ENCODE data around the gene LHFPL3. TPM values are rescaled to one million over a fixed set of nuclear protein-coding genes. Genes with fewer than 3 reads are reported as not detected.
"Not testable (repeated sequence)": the region's sequence is repeated elsewhere in the genome, so short reads cannot be mapped to it uniquely, and the experiment has no call there.

The LHFPL3 gene
- total RNA-seq, 1 donor from 2014 or later, result not detected

DNA sequence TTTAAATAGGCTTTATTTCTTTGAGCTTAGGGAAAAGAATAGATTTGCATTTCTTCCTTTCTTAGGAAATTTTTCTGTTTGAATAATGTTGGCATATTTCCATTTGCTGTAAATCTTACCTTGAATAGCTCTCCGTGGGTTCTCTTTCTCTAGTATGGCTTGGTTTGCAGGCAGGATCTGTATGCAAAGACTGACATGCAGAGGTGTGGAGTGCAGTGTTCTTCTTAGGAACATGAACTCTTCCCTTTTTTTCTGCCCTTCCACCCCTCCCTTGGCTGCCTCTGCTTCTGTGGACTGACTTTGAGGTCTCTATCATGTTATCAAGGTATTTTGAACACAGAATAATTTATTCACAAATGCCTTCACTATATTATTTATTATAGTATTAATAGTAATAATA, 222.8 kb downstream of the LHFPL3 start:
- Histone ChIP-seq H3K4me1 (ENCODE audit: control insufficient read depth in 3 of 3, insufficient read depth in 3 of 3, low read length in 3 of 3) (no peaks in the 10 kb centered on the region), H3K27me3 (ENCODE audit: control insufficient read depth in 3 of 3, insufficient read depth in 3 of 3, low read length in 3 of 3) (no peaks in the 10 kb centered on the region), H3K4me3 (ENCODE audit: low read length in 3 of 3) (no peak overlapping the region), H3K36me3 (ENCODE audit: control insufficient read depth in 3 of 3, insufficient read depth in 3 of 3, low read length in 3 of 3) (no peaks in the 10 kb centered on the region), H3K27ac (ENCODE audit: low read depth, low read length) (no peak overlapping the region), H3K9me3 (ENCODE audit: control insufficient read depth in 3 of 3, low read length in 3 of 3) (no peaks in the 10 kb centered on the region), H3K9ac (ENCODE audit: low read depth in 1 of 3, low read length in 3 of 3) (no peak overlapping the region)

DNA sequence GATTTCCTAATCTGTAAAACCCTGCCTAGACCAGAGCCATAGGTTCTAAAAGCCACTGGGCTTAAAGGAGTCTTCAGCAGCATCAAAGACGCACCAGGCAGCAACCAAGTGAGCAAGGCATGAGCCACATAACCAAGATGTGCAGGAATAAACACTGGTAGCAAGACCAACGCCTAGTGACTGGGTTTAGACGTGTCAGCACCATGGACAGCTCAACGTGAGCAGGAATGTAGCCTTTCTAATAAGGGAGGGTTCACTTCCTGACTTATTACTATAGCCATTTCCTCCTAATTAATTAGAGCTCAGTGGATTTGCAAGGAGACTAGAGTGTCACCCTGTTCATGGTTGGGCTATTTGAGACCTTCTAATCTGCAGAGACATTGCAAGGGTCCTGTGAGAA, 223.7 kb downstream of the LHFPL3 start:
- H3K27me3 ChIP-seq (ENCODE audit: control insufficient read depth in 3 of 3, insufficient read depth in 3 of 3, low read length in 3 of 3), result no peaks in the 10 kb centered on the region
- H3K9me3 ChIP-seq (ENCODE audit: control insufficient read depth in 3 of 3, low read length in 3 of 3), result no peaks in the 10 kb centered on the region
- H3K4me1 ChIP-seq (ENCODE audit: control insufficient read depth in 3 of 3, insufficient read depth in 3 of 3, low read length in 3 of 3), result no peaks in the 10 kb centered on the region

DNA sequence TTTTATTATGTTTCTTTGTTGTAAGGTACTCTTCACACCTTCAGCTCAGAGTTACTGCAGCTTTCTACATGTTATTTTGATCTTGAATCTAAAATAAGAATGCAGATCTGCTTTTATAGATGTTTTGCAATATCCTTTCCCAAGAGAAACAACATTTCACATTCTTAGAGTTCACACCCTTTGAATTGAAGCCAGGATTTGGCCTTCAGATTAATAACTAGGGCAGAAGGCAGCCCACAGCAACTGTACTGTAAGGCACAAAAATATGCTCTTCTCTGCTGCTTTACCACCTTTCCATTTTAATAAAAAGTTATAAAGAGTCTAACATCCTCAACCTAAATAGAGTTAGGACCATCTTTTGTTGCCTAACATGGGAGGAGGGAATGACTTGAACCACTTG, 224.7 kb downstream of the LHFPL3 start:
- Histone ChIP-seq H3K9me3 (ENCODE audit: control insufficient read depth in 3 of 3, low read length in 3 of 3) (no peaks in the 10 kb centered on the region), H3K27me3 (ENCODE audit: control insufficient read depth in 3 of 3, insufficient read depth in 3 of 3, low read length in 3 of 3) (no peaks in the 10 kb centered on the region), H3K36me3 (ENCODE audit: control insufficient read depth in 3 of 3, insufficient read depth in 3 of 3, low read length in 3 of 3) (no peaks in the 10 kb centered on the region), H3K4me3 (ENCODE audit: low read length in 3 of 3) (no peak overlapping the region), H3K9ac (ENCODE audit: low read depth in 1 of 3, low read length in 3 of 3) (no peak overlapping the region), H3K4me1 (ENCODE audit: control insufficient read depth in 3 of 3, insufficient read depth in 3 of 3, low read length in 3 of 3) (no peaks in the 10 kb centered on the region), H3K27ac (ENCODE audit: low read depth, low read length) (no peak overlapping the region)

More for the DNA sequence above, 223.7 kb downstream of the LHFPL3 start:
- Histone ChIP-seq H3K36me3 (ENCODE audit: control insufficient read depth in 3 of 3, insufficient read depth in 3 of 3, low read length in 3 of 3) (no peaks in the 10 kb centered on the region), H3K27ac (ENCODE audit: low read depth, low read length) (no peak overlapping the region), H3K4me3 (ENCODE audit: low read length in 3 of 3) (no peak overlapping the region), H3K9ac (ENCODE audit: low read depth in 1 of 3, low read length in 3 of 3) (no peak overlapping the region)

DNA sequence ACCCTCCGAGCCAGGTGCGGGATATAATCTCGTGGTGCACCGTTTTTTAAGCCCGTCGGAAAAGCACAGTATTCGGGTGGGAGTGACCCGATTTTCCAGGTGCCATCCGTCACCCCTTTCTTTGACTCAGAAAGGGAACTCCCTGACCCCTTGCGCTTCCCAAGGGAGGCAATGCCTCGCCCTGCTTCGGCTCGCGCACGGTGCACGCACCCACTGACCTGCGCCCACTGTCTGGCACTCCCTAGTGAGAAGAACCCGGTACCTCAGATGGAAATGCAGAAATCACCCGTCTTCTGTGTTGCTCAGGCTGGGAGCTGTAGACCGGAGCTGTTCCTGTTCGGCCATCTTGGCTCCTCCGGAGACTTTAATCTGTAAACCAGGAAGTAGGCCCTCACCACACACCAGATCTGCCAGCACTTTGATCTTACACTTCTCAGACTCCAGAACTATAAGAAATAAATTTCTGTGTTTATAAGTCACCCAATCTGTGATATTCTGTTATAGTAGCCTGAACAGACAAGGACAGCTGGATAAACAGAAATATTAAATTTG, 235.0 kb downstream of the LHFPL3 start:
- not testable (repeated sequence) for H3K4me3 ChIP-seq (ENCODE audit: low read length in 3 of 3); H3K27me3 ChIP-seq (ENCODE audit: control insufficient read depth in 3 of 3, insufficient read depth in 3 of 3, low read length in 3 of 3)

DNA sequence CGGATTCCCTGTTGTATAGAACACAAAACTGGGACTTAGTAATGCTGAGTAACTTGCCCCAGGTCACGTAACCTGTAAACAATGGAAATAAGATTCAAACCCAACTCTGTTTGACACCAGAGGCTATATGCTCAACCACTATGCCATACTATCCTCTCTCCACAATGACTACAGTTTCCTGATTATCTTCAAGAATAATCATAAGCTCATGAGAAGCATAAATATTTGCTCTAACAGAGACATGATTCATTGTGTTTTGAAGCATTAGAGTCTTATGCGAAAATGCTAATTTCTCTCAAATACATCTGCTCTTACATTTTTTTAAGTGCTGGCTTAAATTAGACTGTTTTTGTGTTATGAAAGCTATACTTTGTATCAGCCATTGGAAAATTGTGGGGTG, 241.3 kb downstream of the LHFPL3 start:
- Histone ChIP-seq H3K36me3 (ENCODE audit: control insufficient read depth in 3 of 3, insufficient read depth in 3 of 3, low read length in 3 of 3) (no peaks in the 10 kb centered on the region), H3K27me3 (ENCODE audit: control insufficient read depth in 3 of 3, insufficient read depth in 3 of 3, low read length in 3 of 3) (no peaks in the 10 kb centered on the region), H3K27ac (ENCODE audit: low read depth, low read length) (no peak overlapping the region), H3K4me1 (ENCODE audit: control insufficient read depth in 3 of 3, insufficient read depth in 3 of 3, low read length in 3 of 3) (no peaks in the 10 kb centered on the region), H3K4me3 (ENCODE audit: low read length in 3 of 3) (no peak overlapping the region), H3K9ac (ENCODE audit: low read depth in 1 of 3, low read length in 3 of 3) (no peak overlapping the region), H3K9me3 (ENCODE audit: control insufficient read depth in 3 of 3, low read length in 3 of 3) (no peaks in the 10 kb centered on the region)

More for the DNA sequence above, 235.0 kb downstream of the LHFPL3 start:
- H3K9me3 ChIP-seq (ENCODE audit: control insufficient read depth in 3 of 3, low read length in 3 of 3); H3K27ac ChIP-seq (ENCODE audit: low read depth, low read length); H3K36me3 ChIP-seq (ENCODE audit: control insufficient read depth in 3 of 3, insufficient read depth in 3 of 3, low read length in 3 of 3); H3K4me1 ChIP-seq (ENCODE audit: control insufficient read depth in 3 of 3, insufficient read depth in 3 of 3, low read length in 3 of 3); H3K9ac ChIP-seq (ENCODE audit: low read depth in 1 of 3, low read length in 3 of 3): not testable (repeated sequence)

DNA sequence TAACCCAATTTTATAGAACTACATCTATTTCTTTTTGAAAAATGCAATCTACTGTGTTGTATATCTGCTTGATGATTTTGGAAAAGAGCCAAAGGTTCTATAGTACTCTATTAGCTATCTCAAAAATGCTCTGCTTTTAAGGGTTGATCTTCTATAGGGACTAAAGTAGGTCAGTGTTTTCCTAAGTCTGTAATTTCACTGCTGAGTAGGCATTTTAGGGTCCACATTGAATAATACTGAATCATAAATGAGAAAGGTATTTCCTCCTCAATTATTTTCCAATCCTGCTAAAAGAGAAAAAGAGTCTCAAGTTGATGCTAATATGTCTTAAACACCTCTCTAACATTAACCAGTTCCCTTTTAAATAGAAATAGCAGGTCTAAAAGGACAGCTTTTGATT, 244.2 kb downstream of the LHFPL3 start:
- Histone ChIP-seq H3K27ac (ENCODE audit: low read depth, low read length) (no peak overlapping the region), H3K9ac (ENCODE audit: low read depth in 1 of 3, low read length in 3 of 3) (no peak overlapping the region), H3K4me1 (ENCODE audit: control insufficient read depth in 3 of 3, insufficient read depth in 3 of 3, low read length in 3 of 3) (no peaks in the 10 kb centered on the region), H3K4me3 (ENCODE audit: low read length in 3 of 3) (no peak overlapping the region), H3K36me3 (ENCODE audit: control insufficient read depth in 3 of 3, insufficient read depth in 3 of 3, low read length in 3 of 3) (no peaks in the 10 kb centered on the region), H3K9me3 (ENCODE audit: control insufficient read depth in 3 of 3, low read length in 3 of 3) (no peaks in the 10 kb centered on the region), H3K27me3 (ENCODE audit: control insufficient read depth in 3 of 3, insufficient read depth in 3 of 3, low read length in 3 of 3) (no peaks in the 10 kb centered on the region)

DNA sequence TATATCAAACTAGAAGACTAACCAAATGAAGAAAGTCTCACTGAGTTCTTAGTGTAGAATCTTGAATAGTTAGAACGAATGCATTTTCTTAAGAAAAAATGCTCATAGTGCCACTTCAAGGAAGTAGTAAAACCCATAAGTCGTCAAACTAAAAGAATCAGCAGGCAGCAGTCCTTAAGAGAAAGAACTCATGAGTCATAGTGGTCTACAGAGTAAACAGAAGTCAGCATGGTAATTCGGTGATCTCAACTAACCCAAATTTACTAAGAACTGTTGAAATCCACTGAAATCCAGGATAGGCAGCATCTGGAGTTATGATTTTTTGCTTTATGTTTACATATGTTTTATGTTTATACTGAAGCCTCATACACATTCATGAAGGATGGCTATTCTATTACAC, 256.2 kb downstream of the LHFPL3 start:
- H3K36me3 ChIP-seq (ENCODE audit: control insufficient read depth in 3 of 3, insufficient read depth in 3 of 3, low read length in 3 of 3), result no peaks in the 10 kb centered on the region
- no peaks in the 10 kb centered on the region for H3K27me3 ChIP-seq (ENCODE audit: control insufficient read depth in 3 of 3, insufficient read depth in 3 of 3, low read length in 3 of 3)
- H3K9me3 ChIP-seq (ENCODE audit: control insufficient read depth in 3 of 3, low read length in 3 of 3), result no peaks in the 10 kb centered on the region
- H3K4me3 ChIP-seq (ENCODE audit: low read length in 3 of 3), result no peak overlapping the region
- no peaks in the 10 kb centered on the region for H3K4me1 ChIP-seq (ENCODE audit: control insufficient read depth in 3 of 3, insufficient read depth in 3 of 3, low read length in 3 of 3)
- H3K27ac ChIP-seq (ENCODE audit: low read depth, low read length), result no peak overlapping the region
- no peak overlapping the region for H3K9ac ChIP-seq (ENCODE audit: low read depth in 1 of 3, low read length in 3 of 3)

DNA sequence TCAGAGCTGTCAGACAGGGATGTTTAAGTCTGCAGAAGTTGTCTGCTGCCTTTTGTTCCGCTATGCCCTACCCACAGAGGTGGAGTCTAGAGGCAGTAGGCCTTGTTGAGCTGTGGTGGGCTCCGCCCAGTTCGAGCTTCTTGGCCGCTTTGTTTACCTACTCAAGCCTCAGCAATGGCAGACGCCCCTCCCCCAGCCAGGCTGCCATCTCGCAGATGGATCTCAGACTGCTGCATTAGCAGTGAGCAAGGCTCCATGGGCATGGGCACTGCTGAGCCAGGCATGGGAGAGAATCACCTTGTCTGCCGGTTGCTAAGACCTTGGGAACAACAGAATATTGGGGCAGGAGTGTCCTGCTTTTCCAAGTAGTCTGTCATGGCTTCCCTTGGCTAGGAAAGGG, 267.2 kb downstream of the LHFPL3 start:
- not testable (repeated sequence) for H3K27me3 ChIP-seq (ENCODE audit: control insufficient read depth in 3 of 3, insufficient read depth in 3 of 3, low read length in 3 of 3); H3K27ac ChIP-seq (ENCODE audit: low read depth, low read length); H3K9ac ChIP-seq (ENCODE audit: low read depth in 1 of 3, low read length in 3 of 3); H3K9me3 ChIP-seq (ENCODE audit: control insufficient read depth in 3 of 3, low read length in 3 of 3); H3K4me3 ChIP-seq (ENCODE audit: low read length in 3 of 3); H3K4me1 ChIP-seq (ENCODE audit: control insufficient read depth in 3 of 3, insufficient read depth in 3 of 3, low read length in 3 of 3); H3K36me3 ChIP-seq (ENCODE audit: control insufficient read depth in 3 of 3, insufficient read depth in 3 of 3, low read length in 3 of 3)

DNA sequence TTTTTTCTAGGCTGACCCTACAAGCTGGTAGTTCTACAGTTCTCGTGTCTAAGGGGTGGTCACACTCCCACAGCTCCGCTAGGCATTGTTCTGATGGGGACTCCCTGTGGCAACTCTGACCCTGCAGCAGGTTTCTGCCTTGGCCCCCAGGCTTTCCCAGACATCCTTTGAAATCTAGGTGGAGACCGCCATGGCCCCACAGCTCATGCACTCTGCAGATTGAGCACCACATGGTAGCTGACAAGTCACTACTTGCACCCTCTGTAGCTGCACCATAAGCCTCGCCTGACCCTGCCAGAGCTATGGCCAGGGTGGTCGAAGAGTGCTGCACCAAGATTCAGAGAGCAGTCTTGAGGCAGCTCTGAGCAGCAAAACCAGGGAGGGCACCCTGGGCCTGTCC, 275.6 kb downstream of the LHFPL3 start:
- no peaks in the 10 kb centered on the region for H3K9me3 ChIP-seq (ENCODE audit: control insufficient read depth in 3 of 3, low read length in 3 of 3)

DNA sequence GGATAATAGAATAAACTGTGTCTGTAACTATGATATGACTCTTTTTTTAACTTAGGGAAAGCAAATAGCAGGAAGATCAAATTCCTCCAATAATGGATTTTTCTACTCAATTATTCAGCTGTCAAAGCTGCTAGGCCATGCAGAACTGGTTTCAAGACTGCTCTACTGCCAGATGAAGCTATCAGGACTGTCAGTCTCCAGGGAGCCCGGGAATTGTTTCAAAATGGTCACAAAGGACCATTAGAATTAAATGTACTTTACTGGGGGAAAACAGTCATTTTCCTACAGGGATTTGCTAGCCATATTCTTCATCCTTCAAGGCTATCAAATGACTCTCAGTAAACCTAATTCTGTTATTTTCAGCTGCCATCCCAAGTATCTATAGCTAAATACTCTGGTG, 276.3 kb downstream of the LHFPL3 start:
- H3K36me3 ChIP-seq (ENCODE audit: control insufficient read depth in 3 of 3, insufficient read depth in 3 of 3, low read length in 3 of 3), result no peaks in the 10 kb centered on the region
- no peaks in the 10 kb centered on the region for H3K4me1 ChIP-seq (ENCODE audit: control insufficient read depth in 3 of 3, insufficient read depth in 3 of 3, low read length in 3 of 3)
- no peak overlapping the region for H3K9ac ChIP-seq (ENCODE audit: low read depth in 1 of 3, low read length in 3 of 3)
- H3K4me3 ChIP-seq (ENCODE audit: low read length in 3 of 3), result no peak overlapping the region
- no peaks in the 10 kb centered on the region for H3K9me3 ChIP-seq (ENCODE audit: control insufficient read depth in 3 of 3, low read length in 3 of 3)
- H3K27me3 ChIP-seq (ENCODE audit: control insufficient read depth in 3 of 3, insufficient read depth in 3 of 3, low read length in 3 of 3), result no peaks in the 10 kb centered on the region
- H3K27ac ChIP-seq (ENCODE audit: low read depth, low read length), result no peak overlapping the region

More for the DNA sequence above, 275.6 kb downstream of the LHFPL3 start:
- Histone ChIP-seq H3K4me3 (ENCODE audit: low read length in 3 of 3) (no peak overlapping the region), H3K27me3 (ENCODE audit: control insufficient read depth in 3 of 3, insufficient read depth in 3 of 3, low read length in 3 of 3) (no peaks in the 10 kb centered on the region), H3K9ac (ENCODE audit: low read depth in 1 of 3, low read length in 3 of 3) (no peak overlapping the region), H3K4me1 (ENCODE audit: control insufficient read depth in 3 of 3, insufficient read depth in 3 of 3, low read length in 3 of 3) (no peaks in the 10 kb centered on the region), H3K27ac (ENCODE audit: low read depth, low read length) (no peak overlapping the region), H3K36me3 (ENCODE audit: control insufficient read depth in 3 of 3, insufficient read depth in 3 of 3, low read length in 3 of 3) (no peaks in the 10 kb centered on the region)

DNA sequence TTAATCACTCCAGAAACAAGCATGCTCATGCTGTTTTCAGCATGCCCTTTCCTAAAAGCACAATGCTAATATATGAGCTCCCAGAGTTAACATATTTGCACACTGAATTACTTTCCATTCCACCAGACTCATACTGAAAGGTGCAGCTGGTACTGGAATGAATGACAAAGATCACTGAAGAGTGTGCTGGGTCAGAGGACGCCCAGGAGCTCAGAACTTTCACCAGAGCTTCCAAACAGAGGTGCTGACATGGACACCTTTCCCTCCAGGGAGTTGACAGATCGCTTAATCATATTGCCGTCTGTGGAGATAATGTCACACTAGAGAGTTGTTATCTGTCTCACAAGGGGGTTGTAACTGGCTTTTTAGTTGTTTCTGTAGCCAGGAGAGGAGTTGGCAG, 292.9 kb downstream of the LHFPL3 start:
- no peaks in the 10 kb centered on the region for H3K36me3 ChIP-seq (ENCODE audit: control insufficient read depth in 3 of 3, insufficient read depth in 3 of 3, low read length in 3 of 3)

More for the DNA sequence above, 292.9 kb downstream of the LHFPL3 start:
- H3K9me3 ChIP-seq (ENCODE audit: control insufficient read depth in 3 of 3, low read length in 3 of 3), result no peaks in the 10 kb centered on the region
- H3K27ac ChIP-seq (ENCODE audit: low read depth, low read length), result no peak overlapping the region
- H3K27me3 ChIP-seq (ENCODE audit: control insufficient read depth in 3 of 3, insufficient read depth in 3 of 3, low read length in 3 of 3), result no peaks in the 10 kb centered on the region
- no peak overlapping the region for H3K9ac ChIP-seq (ENCODE audit: low read depth in 1 of 3, low read length in 3 of 3)
- H3K4me1 ChIP-seq (ENCODE audit: control insufficient read depth in 3 of 3, insufficient read depth in 3 of 3, low read length in 3 of 3), result no peaks in the 10 kb centered on the region
- H3K4me3 ChIP-seq (ENCODE audit: low read length in 3 of 3), result no peak overlapping the region

All from skeletal muscle tissue (tissue), 4 donors.